GM23338 (cell line): ENCODE data around the gene DENND4A. TPM values are rescaled to one million over a fixed set of nuclear protein-coding genes. Genes with fewer than 3 reads are reported as not detected.

Experiments
- ATAC-seq: fragments of 200-7000 bp; cut with Tn5 transposase; 3 replicates; pipeline ENCODE4 v1.9.1; 2020
- DNase-seq: peaks from one replicate; pipeline ENCODE4 v3.0.0-alpha.2; 2015; ENCODE audit warnings: low spot score
- H2AFZ ChIP-seq: fragments of 200-600 bp; sonication (generic); 2 replicates; pipeline ENCODE4 v1.8.0; 2016; ENCODE audit warnings: antibody characterized with exemption, mild to moderate bottlenecking, moderate library complexity
- H3F3A ChIP-seq: fragments of 200-600 bp; sonication (generic); replicated peaks from 2 replicates; pipeline ENCODE4 v1.8.0; 2017; ENCODE audit warnings: antibody characterized with exemption, mixed run types, low read depth
- H3K27ac ChIP-seq: fragments of 200-600 bp; sonication (generic); 2 replicates; pipeline ENCODE4 v1.6.1; 2016; ENCODE audit warnings: low read depth
- H3K27me3 ChIP-seq: fragments of 200-600 bp; sonication (generic); 2 replicates; pipeline ENCODE4 v1.8.0; 2016; ENCODE audit warnings: mild to moderate bottlenecking, mixed run types, moderate library complexity; ENCODE audit not compliant: insufficient read depth
- H3K36me3 ChIP-seq: fragments of 200-600 bp; sonication (generic); 2 replicates; pipeline ENCODE4 v1.8.0; 2016; ENCODE audit warnings: mild to moderate bottlenecking; ENCODE audit not compliant: insufficient read depth
- H3K4me1 ChIP-seq: fragments of 200-600 bp; sonication (generic); 2 replicates; pipeline ENCODE4 v1.8.0; 2016; ENCODE audit warnings: mild to moderate bottlenecking, moderate library complexity; ENCODE audit not compliant: insufficient read depth
- H3K4me2 ChIP-seq: fragments of 200-600 bp; sonication (generic); 2 replicates; pipeline ENCODE4 v1.7.1; 2017; ENCODE audit warnings: mixed run types
- H3K4me3 ChIP-seq: fragments of 200-600 bp; sonication (generic); 2 replicates; pipeline ENCODE4 v1.6.1; 2016; ENCODE audit warnings: mixed run types
- H3K79me2 ChIP-seq: fragments of 200-600 bp; sonication (generic); replicated peaks from 2 replicates; pipeline ENCODE4 v1.8.0; 2017; ENCODE audit warnings: mild to moderate bottlenecking; ENCODE audit not compliant: insufficient read depth
- H3K9me2 ChIP-seq: fragments of 200-600 bp; sonication (generic); 2 replicates; pipeline ENCODE4 v1.8.0; 2017; ENCODE audit not compliant: insufficient read depth
- H4K20me1 ChIP-seq: fragments of 200-600 bp; sonication (generic); replicated peaks from 2 replicates; pipeline ENCODE4 v1.8.0; 2017; ENCODE audit warnings: mild to moderate bottlenecking; ENCODE audit not compliant: insufficient read depth
- H3K27ac Mint-ChIP-seq: 2 replicates; pipeline ENCODE4 v1.8.0; 2020; ENCODE audit warnings: inconsistent platforms, mild to moderate bottlenecking, moderate library complexity, mixed read lengths
- H3K27me3 Mint-ChIP-seq: 3 replicates; pipeline ENCODE4 v1.8.0; 2022; ENCODE audit warnings: low read depth, mild to moderate bottlenecking, moderate library complexity, mixed read lengths, inconsistent platforms; ENCODE audit not compliant: insufficient read depth, poor library complexity
- H3K36me3 Mint-ChIP-seq: 3 replicates; pipeline ENCODE4 v1.8.0; 2021; ENCODE audit warnings: low read depth, mild to moderate bottlenecking, inconsistent platforms, moderate library complexity, mixed read lengths
- H3K4me1 Mint-ChIP-seq: 3 replicates; pipeline ENCODE4 v1.8.0; 2020; ENCODE audit warnings: mild to moderate bottlenecking, inconsistent platforms, mixed read lengths
- H3K4me3 Mint-ChIP-seq: 3 replicates; pipeline ENCODE4 v1.8.0; 2021; ENCODE audit warnings: moderate library complexity, mild to moderate bottlenecking, inconsistent platforms, mixed read lengths
- H3K9me3 Mint-ChIP-seq: 3 replicates; pipeline ENCODE4 v1.8.0; 2020; ENCODE audit warnings: moderate library complexity, mild to moderate bottlenecking, inconsistent platforms, mixed read lengths
- CREB1 ChIP-seq: fragments of 250-450 bp; sonication (Bioruptor Pico); IDR thresholded peaks from 2 replicates; pipeline ENCODE4 v1.5.0; 2020; ENCODE audit warnings: low read depth, mild to moderate bottlenecking, moderate library complexity
- CTCF ChIP-seq, 2 experiments: fragments of 200-600 bp in 1 of 2; sonication (generic) in 1 of 2; conservative IDR thresholded peaks; 2 replicates each; pipeline versions ENCODE4 v1.5.1 to v1.6.1; 2016 to 2017; ENCODE audit warnings: antibody characterized with exemption in 2 of 2, low read depth in 2 of 2, mild to moderate bottlenecking in 2 of 2, moderate library complexity in 1 of 2
- ETS1 ChIP-seq: IDR thresholded peaks from 2 replicates; pipeline ENCODE4 v1.6.1; 2016; ENCODE audit warnings: antibody characterized with exemption
- EZH2 ChIP-seq: fragments of 200-600 bp; sonication (generic); IDR thresholded peaks from one replicate; pipeline ENCODE4 v1.8.0; 2017; ENCODE audit warnings: antibody characterized with exemption, mild to moderate bottlenecking, low read depth; ENCODE audit not compliant: unreplicated experiment
- EZH2phosphoT487 ChIP-seq: fragments of 200-600 bp; sonication (generic); IDR thresholded peaks from one replicate; pipeline ENCODE4 v1.8.1; 2018; ENCODE audit warnings: antibody characterized with exemption; ENCODE audit not compliant: unreplicated experiment
- JUNB ChIP-seq: IDR thresholded peaks from one replicate; pipeline ENCODE4 v1.6.1; 2016; ENCODE audit warnings: antibody characterized with exemption; ENCODE audit not compliant: unreplicated experiment
- NANOG ChIP-seq: IDR thresholded peaks from 2 replicates; pipeline ENCODE4 v1.6.1; 2016; ENCODE audit warnings: antibody characterized with exemption, borderline replicate concordance
- POLR2AphosphoS5 ChIP-seq: IDR thresholded peaks from 2 replicates; pipeline ENCODE4 v1.6.1; 2016; ENCODE audit warnings: antibody characterized with exemption, low read depth
- REST ChIP-seq: IDR thresholded peaks from one replicate; pipeline ENCODE4 v1.6.1; 2018; ENCODE audit warnings: antibody characterized with exemption; ENCODE audit not compliant: unreplicated experiment
- STAT1 ChIP-seq: IDR thresholded peaks from one replicate; pipeline ENCODE4 v1.6.1; 2016; ENCODE audit warnings: antibody characterized with exemption; ENCODE audit not compliant: unreplicated experiment
- ZNF114 ChIP-seq: fragments of 250-450 bp; sonication (Bioruptor Pico); IDR thresholded peaks from 2 replicates; pipeline ENCODE4 v1.5.0; 2020; ENCODE audit warnings: mild to moderate bottlenecking, moderate library complexity
- ZNF331 ChIP-seq: fragments of 250-450 bp; sonication (Bioruptor Pico); IDR thresholded peaks from 2 replicates; pipeline ENCODE4 v1.5.0; 2020; ENCODE audit warnings: low read depth, mild to moderate bottlenecking, moderate library complexity
- ZNF462 ChIP-seq: fragments of 250-450 bp; sonication (Bioruptor Pico); IDR thresholded peaks from 2 replicates; pipeline ENCODE4 v1.5.0; 2020; ENCODE audit warnings: mild to moderate bottlenecking, moderate library complexity
- polyA plus RNA-seq: library from polyadenylated mRNA; unstranded; fragments of >200 nt; fragmentation: Nextera tagmentation; extraction: Ambion mirVana; gene quantifications from 2 replicates; pipeline ENCODE4 v1.2.1, GENCODE V29; 2016
- total RNA-seq: library from RNA; depleted of rRNA; stranded (reverse); fragments of >200 nt; shearing (Covaris generic); gene quantifications from 2 replicates; pipeline ENCODE4 v1.2.3, GENCODE V29; 2014

DENND4A gene
- total and polyA plus RNA-seq, 2 experiments from 2014 or later = 3.4 to 9.0 TPM

GRCh38 chr15:65769482-65769881 lies 22.6 kb downstream of the DENND4A start:
- H3K36me3 ChIP-seq = no peaks in the 10 kb centered on the region
- no peaks in the 10 kb centered on the region for H3K9me2 ChIP-seq
- peaks cover 27% of the 10 kb centered on the region; the same call in 2 of the 3 replicates for H3K4me1 Mint-ChIP-seq
- H3K27ac Mint-ChIP-seq = peak overlapping the region; percentile 60
- no peaks in the 10 kb centered on the region for H3K9me3 Mint-ChIP-seq
- H2AFZ ChIP-seq = no peak overlapping the region
- no peaks in the 10 kb centered on the region for H3K36me3 Mint-ChIP-seq
- peaks cover 2% of the 10 kb centered on the region for H3K27me3 Mint-ChIP-seq
- no peaks in the 10 kb centered on the region for H3F3A ChIP-seq
- H4K20me1 ChIP-seq = no peaks in the 10 kb centered on the region
- no peak overlapping the region for H3K4me3 Mint-ChIP-seq
- peak overlapping the region; percentile 9; the same call in 1 of the 2 replicates for H3K4me3 ChIP-seq
- no peak for ATAC-seq
- no peak for DNase-seq
- peaks cover 32% of the 10 kb centered on the region for H3K4me1 ChIP-seq
- H3K79me2 ChIP-seq = no peaks in the 10 kb centered on the region
- no peak overlapping the region for H3K27ac ChIP-seq
- H3K4me2 ChIP-seq = peak overlapping the region; percentile 32
- TF ChIP-seq ETS1 = no peak
- no peak for TF ChIP-seq ZNF114 (CRISPR knock-in tag)
- TF ChIP-seq EZH2phosphoT487 = no peak
- TF ChIP-seq POLR2AphosphoS5 = no peak
- TF ChIP-seq CTCF (conservative IDR thresholded peaks at IDR 0.05; ENCODE audit: low read depth in 2 of 2) = no peak
- no peak for TF ChIP-seq NANOG
- TF ChIP-seq STAT1 = no peak
- no peak for TF ChIP-seq ZNF331 (CRISPR knock-in tag)
- no peak for TF ChIP-seq REST
- TF ChIP-seq ZNF462 (CRISPR knock-in tag) = no peak
- TF ChIP-seq CREB1 (CRISPR knock-in tag) = no peak
- no peak for TF ChIP-seq JUNB
- no peak for TF ChIP-seq EZH2
- H3K27me3 ChIP-seq = no peaks in the 10 kb centered on the region
